Omental fat pad (tissue), 4 donors: Measurements from ENCODE around the gene MYORG. TPM values are rescaled to one million over a fixed set of nuclear protein-coding genes. Genes with fewer than 3 reads are reported as not detected.
A peak's percentile ranks its signal among the peaks of the same experiment; 100 is the strongest.

Experiments
- ATAC-seq: fragments of 150-250 bp; one replicate; pipeline ENCODE4 v1.9.1; 2016; ENCODE audit warnings: mild to moderate bottlenecking, moderate library complexity; ENCODE audit not compliant: low FRiP score
- DNase-seq: peaks from one replicate; pipeline ENCODE4 v3.0.0-alpha.2; 2019; ENCODE audit warnings: low spot score
- total RNA-seq, 4 donors: library from RNA; depleted of rRNA; stranded (reverse); fragments of >200 nt; gene quantifications; one replicate each; pipeline ENCODE4 v1.1.0, GENCODE V29; 2016
- TF ChIP-seq, protein P1 (sequence below), 3 donors: fragments of 450-650 bp; IDR thresholded peaks; one replicate each; pipeline ENCODE4 v1.5.1; 2016 to 2017; ENCODE audit warnings: antibody characterized with exemption in 3 of 3, mild to moderate bottlenecking in 3 of 3, moderate library complexity in 2 of 3

MYORG gene
- total RNA-seq, 4 donors from 2014 or later, result 7.6 to 18.8 (median 10.7) TPM

DNA sequence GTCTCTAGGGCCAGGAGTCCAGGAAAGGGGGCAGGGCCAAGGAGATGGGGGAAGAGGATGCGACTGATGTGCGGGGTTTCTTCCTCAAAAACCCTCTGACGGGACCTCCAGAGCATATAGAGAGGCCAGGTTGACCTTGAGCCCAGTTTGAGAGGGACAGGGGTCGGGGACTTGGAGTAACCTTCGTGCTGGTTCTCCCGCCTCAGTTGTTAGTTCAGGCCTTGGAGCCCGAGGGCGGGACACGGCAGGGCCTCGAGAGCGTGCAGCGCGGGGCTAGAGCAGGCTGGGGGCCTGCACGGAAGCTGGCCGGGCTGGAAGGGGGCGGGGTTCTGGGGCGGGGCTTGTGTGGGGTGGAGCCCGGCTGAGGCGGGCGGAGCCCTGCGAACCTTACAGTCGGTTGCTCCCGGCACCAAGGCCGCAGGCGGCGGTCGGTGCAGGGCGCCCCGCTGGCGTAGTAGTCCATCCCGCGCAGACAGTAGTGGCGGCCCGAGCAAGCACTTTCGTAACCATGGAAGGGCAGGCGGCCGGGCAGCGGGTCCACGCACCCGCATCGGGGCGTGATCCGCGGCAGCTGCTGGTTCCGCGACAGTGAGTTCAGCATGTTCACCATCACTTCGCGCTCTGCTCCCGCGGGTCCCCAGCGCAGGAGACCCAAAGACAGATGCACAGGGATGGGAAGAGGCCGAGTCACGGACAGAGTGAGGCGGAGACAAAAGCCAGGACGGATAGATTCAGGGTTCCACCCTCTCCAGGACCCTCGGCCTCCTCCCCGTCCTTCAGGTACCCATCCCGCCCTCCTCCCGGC is 4.0 kb upstream of the MYORG start:
- DNase-seq (peak; percentile 42), ATAC-seq (peak; percentile 77)

DNA sequence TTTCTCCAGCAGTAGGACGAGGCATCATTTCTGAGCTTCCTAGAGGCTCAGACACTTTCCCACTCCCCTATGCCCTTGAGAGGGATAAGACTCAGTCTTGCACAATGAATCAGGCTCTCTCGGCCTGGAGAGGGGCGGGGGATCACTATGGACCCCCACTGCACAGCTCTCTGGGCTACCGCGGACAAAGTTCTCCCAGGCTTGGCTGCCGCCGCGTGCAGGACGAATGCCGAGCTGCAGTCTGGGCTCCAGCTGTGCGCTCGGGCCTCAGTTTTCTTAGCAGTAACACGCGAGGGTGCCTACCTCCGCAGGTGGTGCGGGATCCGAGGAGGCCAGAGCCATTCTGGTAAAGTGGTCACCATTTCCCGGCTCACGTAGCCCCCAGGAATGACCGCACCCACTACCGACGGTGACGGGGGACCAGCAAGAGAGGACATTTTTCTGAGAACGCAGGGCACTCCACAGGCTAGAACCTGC is 3.4 kb upstream of the MYORG start:
- no peak for ATAC-seq

More for the DNA sequence above, 4.0 kb upstream of the MYORG start:
- TF ChIP-seq, protein P1, sequence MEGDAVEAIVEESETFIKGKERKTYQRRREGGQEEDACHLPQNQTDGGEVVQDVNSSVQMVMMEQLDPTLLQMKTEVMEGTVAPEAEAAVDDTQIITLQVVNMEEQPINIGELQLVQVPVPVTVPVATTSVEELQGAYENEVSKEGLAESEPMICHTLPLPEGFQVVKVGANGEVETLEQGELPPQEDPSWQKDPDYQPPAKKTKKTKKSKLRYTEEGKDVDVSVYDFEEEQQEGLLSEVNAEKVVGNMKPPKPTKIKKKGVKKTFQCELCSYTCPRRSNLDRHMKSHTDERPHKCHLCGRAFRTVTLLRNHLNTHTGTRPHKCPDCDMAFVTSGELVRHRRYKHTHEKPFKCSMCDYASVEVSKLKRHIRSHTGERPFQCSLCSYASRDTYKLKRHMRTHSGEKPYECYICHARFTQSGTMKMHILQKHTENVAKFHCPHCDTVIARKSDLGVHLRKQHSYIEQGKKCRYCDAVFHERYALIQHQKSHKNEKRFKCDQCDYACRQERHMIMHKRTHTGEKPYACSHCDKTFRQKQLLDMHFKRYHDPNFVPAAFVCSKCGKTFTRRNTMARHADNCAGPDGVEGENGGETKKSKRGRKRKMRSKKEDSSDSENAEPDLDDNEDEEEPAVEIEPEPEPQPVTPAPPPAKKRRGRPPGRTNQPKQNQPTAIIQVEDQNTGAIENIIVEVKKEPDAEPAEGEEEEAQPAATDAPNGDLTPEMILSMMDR (IDR thresholded peaks at IDR 0.05), result no peak

DNA sequence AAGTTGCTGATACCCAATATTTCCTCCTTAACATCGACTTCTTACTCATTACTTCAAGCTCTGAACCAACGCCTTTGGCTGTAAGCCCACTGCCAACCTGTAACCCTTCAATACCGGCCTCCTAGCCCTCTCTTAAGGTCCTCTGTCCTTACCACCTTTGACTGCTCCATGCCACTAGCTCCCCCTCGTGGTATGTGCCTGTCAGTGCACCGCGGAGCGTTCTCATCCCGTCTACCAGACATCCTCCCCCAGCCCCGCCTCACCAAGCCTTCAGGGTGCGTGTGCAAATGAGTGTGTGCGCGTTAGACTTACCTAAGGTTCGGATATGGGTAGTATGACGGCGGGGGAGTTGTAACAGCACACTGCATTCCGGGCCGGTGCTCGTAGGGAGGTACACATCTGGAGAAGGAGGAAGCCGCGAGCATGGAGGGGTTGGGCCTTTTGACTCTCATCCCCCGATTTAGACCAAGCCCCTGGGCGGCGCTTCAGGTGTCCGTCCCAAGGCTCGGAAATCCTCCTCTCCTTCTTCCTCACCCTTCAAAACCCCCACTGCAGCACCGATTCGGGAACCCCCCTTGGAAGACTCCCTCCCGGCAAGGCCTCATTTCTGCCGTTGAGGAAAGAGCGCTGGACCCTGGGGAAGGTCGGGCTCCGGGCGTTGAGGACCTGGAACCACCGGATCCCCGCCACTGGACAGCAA is 2.8 kb upstream of the MYORG start:
- peak; percentile 67 for ATAC-seq
- TF ChIP-seq, protein P1 (IDR thresholded peaks at IDR 0.05), result peak in 2 of 3 donors; percentile 91
- DNase-seq, result peak; percentile 79

More for the DNA sequence above, 3.4 kb upstream of the MYORG start:
- TF ChIP-seq, protein P1 (IDR thresholded peaks at IDR 0.05), result no peak
- peak; percentile 16 for DNase-seq

DNA sequence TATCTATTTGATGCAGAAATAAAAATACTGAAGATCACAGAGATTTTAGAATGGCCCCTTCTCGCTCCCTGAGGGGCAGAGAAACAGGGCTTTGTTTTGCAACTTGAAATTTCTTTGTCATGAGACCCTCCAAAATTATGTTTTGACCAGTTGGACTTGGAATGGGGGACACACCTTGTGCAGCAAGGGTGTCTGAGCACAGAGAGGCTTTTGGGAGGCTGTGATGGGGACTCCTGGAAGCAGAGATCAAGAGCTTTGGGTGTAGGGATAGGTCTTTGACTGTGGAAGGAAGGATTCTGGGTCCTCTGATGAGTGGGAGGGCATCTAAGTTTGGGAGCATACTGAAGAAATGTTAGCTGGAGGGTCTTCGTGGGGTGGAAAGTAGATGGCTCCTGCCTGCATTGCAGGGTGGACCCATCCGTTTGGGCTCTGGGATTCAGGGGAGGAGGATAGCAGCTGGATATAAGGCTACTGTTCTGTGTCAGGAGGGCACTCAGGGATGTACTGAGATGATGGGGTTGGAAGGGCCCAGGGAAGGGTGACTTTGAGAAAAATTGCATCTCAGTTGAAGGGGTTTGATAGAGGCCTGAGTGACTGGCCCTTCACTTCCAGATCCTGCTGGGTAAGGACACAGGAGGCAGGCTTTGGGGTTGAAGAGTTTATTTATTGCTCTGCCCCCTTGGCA is 1.8 kb upstream of the MYORG start:
- TF ChIP-seq, protein P1 (IDR thresholded peaks at IDR 0.05), result no peak
- ATAC-seq (no peak), DNase-seq (peak; percentile 16)

DNA sequence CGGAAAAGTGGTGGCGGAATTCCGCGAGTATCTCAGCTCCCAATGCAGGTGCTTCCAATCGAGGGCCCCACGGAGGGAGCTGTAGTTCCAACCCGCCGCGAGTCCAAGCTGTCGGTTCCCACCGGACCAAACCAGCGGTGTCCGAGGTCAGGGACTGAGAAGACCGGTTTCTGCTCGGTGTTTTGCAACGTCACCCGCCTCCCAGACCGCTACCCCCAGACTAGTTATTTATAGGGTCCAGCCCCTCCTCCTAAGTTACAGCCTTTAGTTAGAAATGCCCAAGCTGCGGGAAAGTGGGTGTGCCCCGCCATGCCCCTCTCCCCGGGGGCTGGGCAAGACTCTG is 677 bp upstream of the MYORG start:
- DNase-seq (peak; percentile 16), ATAC-seq (no peak)
- TF ChIP-seq, protein P1 (IDR thresholded peaks at IDR 0.05), result no peak

DNA sequence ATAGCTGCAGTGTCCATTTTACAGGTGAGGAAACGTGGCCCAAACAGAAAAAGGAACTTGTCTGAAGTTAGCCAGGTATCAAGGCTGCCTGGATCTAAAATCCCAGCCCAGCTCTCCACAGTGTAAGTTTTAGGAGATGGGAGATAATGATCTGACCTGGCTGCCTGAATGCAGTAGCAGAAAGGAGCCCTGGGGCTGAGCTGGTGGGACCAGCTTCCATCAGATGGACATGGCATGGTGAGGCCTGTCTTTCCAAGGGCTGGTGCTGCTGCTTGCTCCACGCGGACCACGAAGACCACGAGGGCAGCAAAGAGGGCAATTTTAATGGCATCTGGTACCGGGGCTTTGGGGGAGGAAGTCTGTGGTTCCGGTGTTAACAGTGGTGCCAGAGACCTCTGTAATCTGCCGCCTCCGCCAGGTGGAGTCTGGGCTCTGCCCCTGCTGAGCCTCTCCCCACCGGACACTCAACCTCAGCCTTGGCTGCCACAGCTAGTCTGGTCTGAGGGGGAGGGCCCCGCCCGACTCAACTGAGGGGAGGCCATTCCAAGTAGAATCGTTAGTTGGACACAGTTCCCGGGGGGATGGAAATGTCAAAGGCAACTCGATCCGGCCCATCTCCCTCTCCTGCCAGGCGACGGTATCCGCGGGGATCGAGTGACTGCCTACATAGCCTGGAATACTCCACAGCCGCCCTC is 650 bp downstream of the MYORG start:
- TF ChIP-seq, protein P1 (IDR thresholded peaks at IDR 0.05), result no peak
- DNase-seq (peak; percentile 28), ATAC-seq (peak; percentile 13)
